GM18861 (cell line): ENCODE data around the gene ZC3H6.
"Not testable (repeated sequence)": the region's sequence is repeated elsewhere in the genome, so short reads cannot be mapped to it uniquely, and the experiment has no call there.

ENCODE experiments used
- ATAC-seq: cut with Tn5 transposase; IDR thresholded peaks from one replicate; pipeline ENCODE4 v1.9.1; 2021; ENCODE audit not compliant: unreplicated experiment

The ZC3H6 gene

GRCh38 chr2:112321375-112322320 is 46.3 kb downstream of the ZC3H6 start:
- no peak for ATAC-seq

- no peak for ATAC-seq
Measured at GRCh38 chr2:112322919-112323318, 47.5 kb downstream of the ZC3H6 start.

GRCh38 chr2:112332123-112332696 is 56.8 kb downstream of the ZC3H6 start:
- ATAC-seq, result no peak

DNA sequence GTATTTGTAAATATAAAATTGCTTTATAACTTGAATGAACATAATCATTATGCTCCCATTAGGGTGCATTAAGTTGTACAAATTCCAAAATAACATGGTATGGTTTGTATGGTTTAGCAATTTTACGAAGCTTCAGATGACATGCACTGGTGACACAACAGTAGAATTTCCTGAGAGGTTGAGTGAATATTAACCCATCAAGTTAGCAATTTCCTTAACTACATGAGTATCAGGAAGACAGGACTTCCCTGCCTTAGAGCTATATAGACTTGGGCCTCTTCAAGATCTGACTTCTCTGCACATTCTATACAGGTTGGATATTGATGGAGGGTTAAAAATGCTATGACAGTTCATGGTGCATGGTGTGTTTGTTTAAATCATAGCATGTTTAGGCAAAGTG is 60.2 kb downstream of the ZC3H6 start:
- ATAC-seq, result no peak

GRCh38 chr2:112339986-112340385 is 64.6 kb downstream of the ZC3H6 start:
- ATAC-seq, result no peak

DNA sequence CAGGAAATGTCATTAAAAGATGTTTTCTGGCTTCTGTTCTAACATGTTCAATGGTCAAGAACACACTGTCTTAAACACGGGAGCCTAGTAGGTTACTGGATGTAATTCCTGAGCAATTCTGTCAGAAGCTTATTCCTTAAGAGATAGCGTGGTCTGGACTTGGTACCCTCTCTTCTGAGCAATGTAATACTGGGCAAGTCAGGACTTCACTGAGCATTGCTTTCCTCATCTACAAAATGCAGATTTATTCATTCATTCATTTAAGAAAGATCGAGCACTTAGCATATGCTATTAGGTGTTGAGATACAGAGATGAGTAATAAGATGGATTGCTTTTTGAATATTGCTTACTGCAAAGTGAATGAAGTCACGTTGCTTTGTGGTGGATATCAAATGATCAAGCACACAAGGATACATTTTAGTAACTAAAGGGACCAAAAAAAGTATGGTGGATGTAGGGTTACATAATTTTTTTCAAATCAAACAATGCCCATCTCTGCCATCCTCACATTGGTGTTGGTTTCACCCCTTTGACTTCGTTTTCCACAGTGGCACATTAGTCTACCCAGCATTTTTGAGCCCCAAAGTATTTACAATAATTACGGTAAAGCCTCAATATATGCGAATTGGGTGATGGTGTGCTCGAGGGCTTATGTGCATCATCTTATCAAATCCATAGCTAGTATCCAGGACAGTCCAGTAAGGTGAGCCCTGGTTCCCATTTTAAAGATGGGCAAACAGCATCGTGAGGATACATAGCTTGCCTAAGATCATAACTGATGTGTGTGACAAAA is 65.3 kb downstream of the ZC3H6 start:
- ATAC-seq, result no peak

DNA sequence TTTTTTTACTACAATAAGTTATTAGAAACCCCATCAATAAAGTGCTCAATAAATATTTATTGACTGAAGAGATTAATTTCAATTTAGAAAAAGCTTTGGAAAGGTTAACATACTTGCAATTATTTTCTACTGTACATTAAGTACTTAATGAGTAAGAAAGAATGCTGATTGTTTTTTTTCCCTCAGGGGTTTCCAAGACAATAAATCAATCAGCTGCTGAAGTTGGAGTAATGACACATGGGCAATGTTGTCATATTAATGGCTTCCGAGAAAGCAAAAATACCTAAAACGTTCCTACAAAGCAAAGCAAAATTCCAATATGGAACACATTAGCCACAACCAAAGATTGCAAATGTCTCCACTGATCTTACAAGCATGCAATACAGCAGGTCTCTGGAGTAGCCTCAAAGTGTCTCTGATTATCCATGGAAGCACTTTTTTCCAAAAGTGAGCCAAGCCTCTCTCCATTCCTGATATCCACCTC is 66.7 kb downstream of the ZC3H6 start:
- no peak for ATAC-seq

DNA sequence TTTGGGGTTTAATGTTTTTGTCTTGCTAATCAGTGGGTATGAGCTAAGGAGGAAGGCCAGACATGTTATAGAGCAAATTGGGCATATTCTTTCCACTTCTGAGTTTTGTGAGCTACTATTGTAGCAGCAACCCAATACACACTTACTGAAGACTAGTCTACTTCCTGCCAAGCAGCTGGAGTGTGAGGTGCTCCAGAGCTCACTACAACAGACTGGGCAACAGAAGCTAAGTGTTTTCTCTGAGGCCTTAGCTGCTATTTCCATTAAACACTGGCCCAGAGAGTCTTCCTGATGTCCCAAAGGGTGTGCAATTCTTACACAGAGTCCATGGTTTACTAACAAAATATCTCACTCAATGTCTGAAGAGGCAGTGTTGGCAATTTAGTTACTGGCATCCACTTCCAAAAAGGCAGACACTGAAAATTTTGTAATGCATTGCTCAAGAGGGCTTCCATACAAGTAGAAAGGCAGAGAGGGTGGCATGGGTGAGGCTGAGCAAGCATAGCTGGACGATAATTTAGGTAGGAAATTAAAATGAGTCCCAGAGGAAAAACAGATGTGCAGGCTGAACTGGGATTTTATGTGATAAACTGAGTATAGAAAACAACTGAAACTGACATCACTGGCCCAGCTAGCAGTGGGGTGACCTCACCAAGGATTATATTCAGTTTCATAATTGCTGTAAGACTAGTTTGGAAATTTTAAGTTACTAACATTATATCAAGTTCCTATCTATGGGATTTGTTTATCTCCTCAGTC is 68.6 kb downstream of the ZC3H6 start:
- ATAC-seq, result no peak

- ATAC-seq, result no peak
Measured at GRCh38 chr2:112345030-112346027, 69.9 kb downstream of the ZC3H6 start.

GRCh38 chr2:112352292-112352691 is 76.9 kb downstream of the ZC3H6 start:
- ATAC-seq, result not testable (repeated sequence)

GRCh38 chr2:112352809-112353603 is 77.6 kb downstream of the ZC3H6 start:
- not testable (repeated sequence) for ATAC-seq

GRCh38 chr2:112354335-112354734 is 78.9 kb downstream of the ZC3H6 start:
- ATAC-seq, result not testable (repeated sequence)

GRCh38 chr2:112360055-112360454 is 84.7 kb downstream of the ZC3H6 start:
- ATAC-seq, result not testable (repeated sequence)
